Measurements from ENCODE around the gene SV2C.

DNA sequence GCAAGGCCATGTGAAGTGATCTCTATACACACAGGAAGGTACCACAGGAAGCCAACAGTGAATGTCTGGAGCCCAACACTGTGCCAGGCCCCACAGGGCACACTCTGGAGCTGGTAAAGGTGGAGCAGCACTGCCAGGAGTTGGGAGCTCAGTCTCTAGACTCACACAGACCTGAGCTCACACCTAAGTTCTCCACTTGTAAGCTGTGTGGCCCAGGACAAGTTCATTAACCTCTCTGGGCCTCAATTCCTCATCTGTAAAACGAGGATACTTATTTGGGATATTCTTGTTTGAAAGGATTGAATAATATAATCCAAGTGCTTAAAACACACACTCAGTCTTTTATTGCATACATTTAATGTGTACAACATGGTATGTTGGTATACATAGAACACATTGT, 259.3 kb downstream of the SV2C start:
- TF ChIP-seq HDGF (IDR thresholded peaks at IDR 0.05; ENCODE audit: borderline replicate concordance) = no peak
- TF ChIP-seq FOXK2 (IDR thresholded peaks at IDR 0.05) = no peak
- TF ChIP-seq FOXM1 (IDR thresholded peaks at IDR 0.05; ENCODE audit: borderline replicate concordance) = no peak

Measured in HEK293T (cell line).